ENCODE measurements around the gene TSPAN18.

DNA sequence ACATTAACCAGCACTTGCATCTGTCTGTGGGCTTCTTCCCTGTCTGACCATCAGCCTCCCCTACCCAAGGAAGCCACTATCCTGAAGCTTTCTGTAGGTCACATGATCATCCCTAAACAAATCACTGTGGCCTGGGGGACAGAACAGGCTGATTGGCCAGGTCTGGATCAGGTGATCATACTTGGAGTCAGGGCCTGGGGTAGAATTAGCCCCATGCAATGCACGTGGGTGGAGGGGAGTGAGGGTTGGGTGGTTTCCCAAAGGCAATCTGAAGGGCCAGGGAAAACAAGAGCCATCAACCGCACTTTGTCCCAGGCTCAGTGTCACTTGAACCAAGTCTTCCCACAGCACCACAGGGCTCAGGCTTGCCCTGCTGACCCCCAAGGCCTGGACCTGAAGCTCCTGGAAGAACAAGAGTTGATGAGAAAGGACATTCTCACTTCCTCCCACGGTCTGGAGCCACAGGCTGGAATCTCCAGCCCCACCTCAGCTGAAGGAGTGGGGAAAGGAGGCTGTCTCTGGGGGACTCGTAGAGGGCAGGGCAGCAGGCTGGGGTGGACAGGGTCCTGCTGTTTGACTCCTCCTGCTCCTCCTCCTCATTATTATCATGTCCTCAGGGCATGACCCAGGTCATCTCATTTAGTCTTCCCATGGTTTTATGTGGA, 31.5 kb upstream of the TSPAN18 start:
- TF ChIP-seq, protein P1, sequence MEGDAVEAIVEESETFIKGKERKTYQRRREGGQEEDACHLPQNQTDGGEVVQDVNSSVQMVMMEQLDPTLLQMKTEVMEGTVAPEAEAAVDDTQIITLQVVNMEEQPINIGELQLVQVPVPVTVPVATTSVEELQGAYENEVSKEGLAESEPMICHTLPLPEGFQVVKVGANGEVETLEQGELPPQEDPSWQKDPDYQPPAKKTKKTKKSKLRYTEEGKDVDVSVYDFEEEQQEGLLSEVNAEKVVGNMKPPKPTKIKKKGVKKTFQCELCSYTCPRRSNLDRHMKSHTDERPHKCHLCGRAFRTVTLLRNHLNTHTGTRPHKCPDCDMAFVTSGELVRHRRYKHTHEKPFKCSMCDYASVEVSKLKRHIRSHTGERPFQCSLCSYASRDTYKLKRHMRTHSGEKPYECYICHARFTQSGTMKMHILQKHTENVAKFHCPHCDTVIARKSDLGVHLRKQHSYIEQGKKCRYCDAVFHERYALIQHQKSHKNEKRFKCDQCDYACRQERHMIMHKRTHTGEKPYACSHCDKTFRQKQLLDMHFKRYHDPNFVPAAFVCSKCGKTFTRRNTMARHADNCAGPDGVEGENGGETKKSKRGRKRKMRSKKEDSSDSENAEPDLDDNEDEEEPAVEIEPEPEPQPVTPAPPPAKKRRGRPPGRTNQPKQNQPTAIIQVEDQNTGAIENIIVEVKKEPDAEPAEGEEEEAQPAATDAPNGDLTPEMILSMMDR (IDR thresholded peaks at IDR 0.05; ENCODE audit: low read depth, low read length) = no peak
- no peak for TF ChIP-seq EZH2phosphoT487 (IDR thresholded peaks at IDR 0.05; ENCODE audit: low read depth)

Measured in OCI-LY3 (cell line).